Erythroblast (primary cell): ENCODE data around the gene IRAK2.
"Not testable (repeated sequence)": the region's sequence is repeated elsewhere in the genome, so short reads cannot be mapped to it uniquely, and the experiment has no call there.

Experiments used
- GATA1 ChIP-seq: IDR thresholded peaks from 2 replicates; pipeline ENCODE4 v1.6.1; 2011; ENCODE audit warnings: low read depth, mild to moderate bottlenecking, control low read depth, low read length, moderate library complexity
- POLR2A ChIP-seq: IDR thresholded peaks from 2 replicates; pipeline ENCODE4 v1.6.1; 2011; ENCODE audit warnings: mild to moderate bottlenecking, low read length

- TF ChIP-seq POLR2A, GATA1: not testable (repeated sequence)
Measured at GRCh38 chr3:10164201-10164545, 546 bp upstream of the IRAK2 start.
